OCI-LY7 (cell line): ENCODE results near the gene ISOC1. TPM values are rescaled to one million over a fixed set of nuclear protein-coding genes. Genes with fewer than 3 reads are reported as not detected.

ENCODE experiments used
- BruUV-seq: library from RNA; stranded (reverse); fragments of 400-500 nt; replicated peaks from 2 replicates; lab custom pipeline; 2021; lab: Mats Ljungman, UMichigan
- CTCF ChIA-PET: fragments of 300-600 bp; sonication (Branson Sonifier 250); formaldehyde crosslinking; loops from one replicate; lab custom pipeline; 2022; ENCODE audit warnings: antibody characterized with exemption; ENCODE audit not compliant: unreplicated experiment; lab: Charles Lee
- POLR2A ChIA-PET: fragments of 300-600 bp; sonication (Branson Sonifier 250); formaldehyde crosslinking; loops from one replicate; lab custom pipeline; 2022; ENCODE audit warnings: antibody characterized with exemption; lab: Charles Lee
- DNase-seq: peaks from one replicate; pipeline ENCODE4 v3.0.0-alpha.2; 2015; ENCODE audit warnings: low spot score
- H2AFZ ChIP-seq: fragments of 200-600 bp; sonication (generic), shearing (Covaris generic); 2 replicates; pipeline ENCODE4 v1.6.1; 2014; ENCODE audit warnings: mild to moderate bottlenecking, antibody characterized with exemption, low read length, moderate library complexity
- H3K27ac ChIP-seq: fragments of 200-600 bp; sonication (generic); 2 replicates; pipeline ENCODE4 v1.5.1; 2014; ENCODE audit warnings: mixed run types, low read depth, mild to moderate bottlenecking, moderate library complexity, low read length, inconsistent platforms; ENCODE audit not compliant: poor library complexity, severe bottlenecking
- H3K36me3 ChIP-seq: fragments of 200-600 bp; sonication (generic); 2 replicates; pipeline ENCODE4 v1.6.1; 2014; ENCODE audit warnings: mild to moderate bottlenecking, antibody characterized with exemption, low read length, moderate library complexity, mixed read lengths; ENCODE audit not compliant: insufficient read depth
- H3K4me1 ChIP-seq: fragments of 200-600 bp; sonication (generic); 2 replicates; pipeline ENCODE4 v1.5.1; 2014; ENCODE audit warnings: mild to moderate bottlenecking, low read length; ENCODE audit not compliant: insufficient read depth, poor library complexity, severe bottlenecking
- H3K4me2 ChIP-seq: fragments of 200-600 bp; sonication (generic); 2 replicates; pipeline ENCODE4 v1.6.1; 2014; ENCODE audit warnings: mild to moderate bottlenecking, low read length
- H3K4me3 ChIP-seq: fragments of 200-600 bp; sonication (generic); 2 replicates; pipeline ENCODE4 v1.5.1; 2014; ENCODE audit warnings: mild to moderate bottlenecking, low read depth, low read length; ENCODE audit not compliant: poor library complexity, severe bottlenecking
- H3K79me2 ChIP-seq: fragments of 200-600 bp; sonication (generic); 2 replicates; pipeline ENCODE4 v1.6.1; 2016; ENCODE audit warnings: low read depth, mild to moderate bottlenecking, low read length, moderate library complexity, mixed read lengths; ENCODE audit not compliant: insufficient read depth
- H3K9me2 ChIP-seq: fragments of 200-600 bp; sonication (generic); 2 replicates; pipeline ENCODE4 v1.6.1; 2016; ENCODE audit warnings: mild to moderate bottlenecking, low read length, mixed read lengths; ENCODE audit not compliant: insufficient read depth
- H3K9me3 ChIP-seq: fragments of 200-600 bp; sonication (generic); 2 replicates; pipeline ENCODE4 v1.6.1; 2014; ENCODE audit warnings: mild to moderate bottlenecking, mixed run types, low read length, mixed read lengths
- H4K20me1 ChIP-seq: fragments of 200-600 bp; sonication (generic); 2 replicates; pipeline ENCODE4 v1.6.1; 2014; ENCODE audit warnings: mild to moderate bottlenecking, antibody characterized with exemption, low read length, moderate library complexity, mixed read lengths; ENCODE audit not compliant: insufficient read depth
- CTCF ChIP-seq: fragments of 200-600 bp; sonication (generic); conservative IDR thresholded peaks from 2 replicates; pipeline ENCODE4 v1.5.1; 2014; ENCODE audit warnings: mild to moderate bottlenecking, antibody characterized with exemption, low read length, moderate library complexity, mixed read lengths
- EZH2phosphoT487 ChIP-seq: fragments of 200-600 bp; sonication (generic); IDR thresholded peaks from 2 replicates; pipeline ENCODE4 v1.6.1; 2018; ENCODE audit warnings: low read depth, borderline replicate concordance, mild to moderate bottlenecking, mixed run types, antibody characterized with exemption, low read length, moderate library complexity, mixed read lengths
- intact Hi-C: fragments of 100-400 bp; cut with micrococcal nuclease; formaldehyde crosslinking; loops from one replicate; pipeline ENCODE4 v1.10.0; 2022; ENCODE audit not compliant: unreplicated experiment
- total RNA-seq, 2 experiments: library from RNA; depleted of rRNA in 1 of 2; stranded (reverse); fragments of >200 nt in 1 of 2; shearing (Covaris generic) in 1 of 2; gene quantifications; 2 replicates each; pipeline ENCODE4 v1.2.3, GENCODE V29; 2014 to 2022

Gene ISOC1
- total RNA-seq, 2 experiments from 2014 or later, result 17.9 to 23.8 TPM

DNA sequence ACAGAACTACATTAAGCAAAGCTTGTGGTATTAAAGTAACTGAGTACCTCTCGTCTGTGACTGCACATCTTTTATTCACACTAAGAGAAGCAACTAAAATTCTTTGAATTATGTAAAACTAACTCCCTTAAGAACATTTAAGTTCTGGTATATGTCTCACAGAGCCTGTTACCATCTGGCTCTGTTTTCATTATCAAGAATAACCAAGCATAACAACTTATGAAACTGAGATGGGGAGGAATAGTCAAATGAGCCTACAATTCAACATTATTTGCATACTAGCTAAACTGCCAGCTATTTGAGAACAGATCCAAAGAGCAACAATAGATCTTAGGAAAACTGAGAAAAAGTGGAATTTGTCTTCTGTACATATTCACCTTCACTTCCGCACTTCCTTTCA, 25.3 kb upstream of the ISOC1 start:
- no peaks in the 10 kb centered on the region for H3K36me3 ChIP-seq
- no peaks in the 10 kb centered on the region for H3K79me2 ChIP-seq
- no TSS peak for BruUV-seq
- H3K9me2 ChIP-seq, result no peaks in the 10 kb centered on the region
- no peak overlapping the region for H3K27ac ChIP-seq
- intact Hi-C loops, result no loop called here
- H3K4me1 ChIP-seq, result no peaks in the 10 kb centered on the region
- H3K4me3 ChIP-seq, result no peak overlapping the region
- DNase-seq, result no peak
- no peaks in the 10 kb centered on the region for H3K9me3 ChIP-seq
- POLR2A ChIA-PET, result no interaction called here
- no peak overlapping the region for H2AFZ ChIP-seq
- TF ChIP-seq EZH2phosphoT487, result no peak
- no peak for TF ChIP-seq CTCF
- CTCF ChIA-PET, result no interaction called here
- no peaks in the 10 kb centered on the region for H4K20me1 ChIP-seq
- no peak overlapping the region for H3K4me2 ChIP-seq

- Histone ChIP-seq H3K79me2 (no peaks in the 10 kb centered on the region), H3K36me3 (no peaks in the 10 kb centered on the region)
- POLR2A ChIA-PET, result no interaction called here
Observed at GRCh38 chr5:129073111-129073510, 21.4 kb upstream of the ISOC1 start.

More at GRCh38 chr5:129073111-129073510, 21.4 kb upstream of the ISOC1 start:
- no peak for DNase-seq
- TF ChIP-seq CTCF (no peak), EZH2phosphoT487 (no peak)
- Histone ChIP-seq H2AFZ (no peak overlapping the region), H4K20me1 (no peaks in the 10 kb centered on the region), H3K9me3 (no peaks in the 10 kb centered on the region), H3K27ac (no peak overlapping the region), H3K4me3 (no peak overlapping the region), H3K9me2 (no peaks in the 10 kb centered on the region), H3K4me2 (no peak overlapping the region), H3K4me1 (no peaks in the 10 kb centered on the region)
- intact Hi-C loops, result no loop called here
- CTCF ChIA-PET, result no interaction called here
- BruUV-seq, result no TSS peak
